TTC549 (cell line): ENCODE results near the gene IL17RB.

ENCODE experiments used
- FAIRE-seq: peaks from 2 replicates; lab custom pipeline; 2012; peaks lifted over from hg19 to GRCh38; lab: Jason Lieb, UNC

Gene IL17RB

GRCh38 chr3:53860196-53860595 is 13.8 kb downstream of the IL17RB start:
- no peak for FAIRE-seq

DNA sequence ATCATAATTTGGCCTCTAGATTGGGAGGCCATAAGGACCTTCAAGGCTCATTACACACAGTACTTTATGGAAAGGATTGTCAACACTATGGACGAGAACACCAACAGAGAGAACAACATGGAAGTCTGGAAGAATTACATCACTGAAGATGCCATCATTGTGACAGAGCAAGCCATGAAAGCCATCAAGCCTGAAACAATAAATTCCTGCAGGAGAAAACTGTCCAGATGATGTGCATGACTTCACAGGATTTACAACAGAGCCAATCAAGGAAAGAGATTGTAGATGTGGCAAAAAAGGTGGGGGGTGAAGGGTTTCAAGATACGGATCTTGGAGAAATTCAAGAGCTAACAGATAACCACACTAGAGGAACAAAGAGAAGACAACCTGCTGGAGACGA is 15.9 kb downstream of the IL17RB start:
- FAIRE-seq = no peak

DNA sequence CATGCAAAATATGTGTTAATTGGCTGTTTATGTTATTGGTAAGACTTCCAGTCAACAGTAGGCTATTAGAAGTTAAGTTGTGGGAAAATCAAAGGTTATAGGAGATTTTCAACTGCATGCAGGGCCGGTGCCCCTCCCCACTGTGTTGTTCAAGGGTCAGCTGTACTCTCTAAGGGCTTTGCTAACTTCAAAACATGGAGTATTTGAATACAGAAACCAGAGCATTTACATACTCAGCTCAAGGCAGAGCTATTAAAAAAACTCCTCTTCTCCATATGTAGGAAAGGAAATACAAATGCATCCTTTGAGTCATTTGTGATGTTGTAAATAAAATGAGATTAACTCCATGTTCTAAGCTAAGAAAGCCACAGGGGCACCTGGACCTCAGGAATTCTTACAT is 16.8 kb downstream of the IL17RB start:
- FAIRE-seq = no peak

DNA sequence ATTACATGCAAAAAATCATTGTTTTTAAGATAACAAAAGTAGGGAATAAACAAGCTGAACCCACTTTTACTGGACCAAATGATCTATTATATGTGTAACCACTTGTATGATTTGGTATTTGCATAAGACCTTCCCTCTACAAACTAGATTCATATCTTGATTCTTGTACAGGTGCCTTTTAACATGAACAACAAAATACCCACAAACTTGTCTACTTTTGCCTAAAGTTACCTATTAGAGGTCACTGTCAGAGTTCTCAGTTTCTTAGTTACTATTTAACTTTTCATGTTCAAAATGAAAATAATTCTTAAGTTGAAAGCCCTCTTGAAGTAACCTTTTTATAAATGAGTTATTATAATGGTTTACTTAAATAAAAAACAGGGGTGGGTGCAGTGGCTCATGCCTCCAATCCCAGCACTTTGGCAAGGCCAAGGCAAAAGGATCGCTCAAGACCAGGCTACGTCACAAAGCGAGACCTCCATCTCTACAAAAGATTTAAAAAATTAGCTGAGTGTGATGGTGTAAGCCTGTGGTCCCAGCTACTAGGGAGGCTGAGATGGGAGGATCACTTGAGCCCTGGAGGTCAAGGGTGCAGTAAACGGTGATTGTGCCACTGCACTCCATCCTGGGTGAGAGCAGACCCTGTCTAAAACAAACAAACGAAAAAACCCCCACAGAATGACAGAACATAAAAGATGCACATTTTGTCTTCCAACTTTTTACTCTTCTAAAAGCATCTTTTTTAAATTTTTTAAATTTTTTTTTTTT is 19.5 kb downstream of the IL17RB start:
- no peak for FAIRE-seq

DNA sequence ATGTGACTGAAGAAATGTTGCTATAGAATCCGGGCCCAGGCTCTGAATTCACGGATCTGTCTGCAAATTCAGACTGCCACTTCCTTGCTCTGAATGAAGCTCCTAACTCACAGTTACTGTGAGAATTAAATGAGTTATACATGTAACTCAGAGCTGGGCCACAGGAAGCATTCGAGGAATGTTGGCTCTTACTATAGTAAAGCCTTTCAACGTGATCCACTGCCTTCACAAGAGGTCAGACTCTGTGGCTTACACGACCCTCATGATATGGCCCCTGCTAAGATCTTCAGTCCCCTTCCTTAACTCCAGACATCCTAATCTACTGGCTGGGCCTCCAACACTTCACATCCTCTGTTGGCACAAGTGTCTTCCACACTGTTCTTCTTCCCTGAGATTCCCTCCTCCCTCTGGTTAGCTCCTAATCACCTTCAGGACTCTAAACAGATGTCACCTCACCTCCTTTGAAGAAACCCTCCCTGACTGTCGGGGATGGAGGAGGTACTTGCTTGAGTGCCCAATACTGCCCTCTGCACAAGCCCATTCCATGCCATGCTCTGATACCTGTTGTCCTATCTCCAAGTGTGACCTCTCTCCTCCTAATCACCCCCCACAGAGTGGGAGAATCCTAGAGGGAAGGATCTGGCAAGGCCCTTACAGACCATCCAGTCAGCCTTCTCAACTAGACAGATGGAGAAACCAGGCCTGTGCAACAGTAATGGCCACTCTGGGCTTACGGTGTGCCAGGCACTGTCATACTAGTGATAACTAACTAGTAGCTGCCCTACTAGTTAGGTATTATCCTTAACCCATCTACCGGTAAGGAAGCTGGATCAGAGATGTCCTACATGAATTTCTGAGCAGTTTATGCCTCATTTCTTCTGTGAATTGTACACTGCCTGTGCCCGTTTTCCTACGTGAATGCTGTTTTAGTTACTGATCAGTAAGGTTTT is 34.3 kb downstream of the IL17RB start:
- FAIRE-seq = no peak

DNA sequence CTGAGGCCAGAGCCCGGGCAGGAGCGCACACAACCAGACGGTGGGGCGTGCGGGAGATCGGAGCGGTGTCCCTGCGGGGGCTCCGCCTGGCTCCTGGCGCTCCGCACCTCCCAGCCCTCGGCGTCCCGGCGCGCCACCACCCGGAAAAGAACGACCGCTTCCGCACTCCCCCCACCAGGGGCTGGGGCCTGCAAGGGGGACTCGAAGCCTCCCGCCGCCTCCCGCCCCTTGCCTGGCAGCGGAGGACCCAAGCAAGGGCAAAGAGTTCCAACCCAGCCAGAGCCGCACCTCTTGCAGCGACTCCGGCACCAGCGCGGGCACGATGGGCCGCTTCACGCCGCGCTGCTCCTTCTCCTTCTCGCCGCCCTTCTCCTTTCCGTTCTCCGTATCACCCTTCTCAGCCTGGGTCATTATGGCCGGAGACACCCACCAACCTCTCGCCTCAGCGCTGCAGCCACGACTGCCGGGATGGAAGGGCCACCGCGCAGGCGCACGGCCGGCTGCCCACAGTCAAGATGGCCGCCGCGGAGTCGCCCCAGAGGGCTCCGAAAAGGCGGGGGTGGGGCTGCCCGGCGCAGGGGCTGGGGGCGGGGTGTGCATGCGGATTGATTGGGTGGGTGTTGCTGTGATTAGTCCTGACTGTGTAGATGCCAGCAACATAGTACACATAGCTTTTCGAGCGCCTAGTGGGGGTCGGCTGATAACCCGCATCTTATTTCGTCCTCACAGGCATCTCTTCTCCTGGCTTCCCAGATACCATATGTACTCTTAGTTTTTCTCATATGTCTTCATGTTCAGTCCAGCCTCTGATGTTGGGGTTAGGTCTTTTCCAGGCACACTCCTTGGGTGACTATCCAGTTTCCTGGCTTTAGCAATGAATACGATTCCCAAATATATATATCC is 35.6 kb downstream of the IL17RB start, which contains the start of gene ACTR8:
TSS of gene ACTR8 (minus strand) at position 462 of the 903 bp plus-strand sequence. CDS start at position 411, 51 bp downstream.
- FAIRE-seq = no peak

DNA sequence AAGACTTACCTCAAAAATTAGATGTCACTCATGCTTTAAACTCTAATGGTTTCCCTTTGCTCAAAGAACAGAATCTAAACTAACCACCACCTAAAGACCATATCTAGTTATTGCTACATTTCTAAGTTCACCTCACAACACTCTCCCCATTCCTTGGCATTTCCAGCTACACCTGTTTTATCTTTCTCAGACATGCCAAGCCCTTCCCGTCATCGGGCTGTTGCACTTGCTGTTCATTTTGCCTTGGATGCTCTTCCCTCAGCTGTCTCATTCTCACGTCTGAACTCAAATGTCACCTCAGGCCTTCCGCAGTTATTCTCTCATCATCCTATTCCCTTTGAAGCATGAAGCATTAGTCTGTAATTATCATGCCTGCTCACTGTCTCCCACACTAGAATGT is 36.6 kb downstream of the IL17RB start:
- no peak for FAIRE-seq

DNA sequence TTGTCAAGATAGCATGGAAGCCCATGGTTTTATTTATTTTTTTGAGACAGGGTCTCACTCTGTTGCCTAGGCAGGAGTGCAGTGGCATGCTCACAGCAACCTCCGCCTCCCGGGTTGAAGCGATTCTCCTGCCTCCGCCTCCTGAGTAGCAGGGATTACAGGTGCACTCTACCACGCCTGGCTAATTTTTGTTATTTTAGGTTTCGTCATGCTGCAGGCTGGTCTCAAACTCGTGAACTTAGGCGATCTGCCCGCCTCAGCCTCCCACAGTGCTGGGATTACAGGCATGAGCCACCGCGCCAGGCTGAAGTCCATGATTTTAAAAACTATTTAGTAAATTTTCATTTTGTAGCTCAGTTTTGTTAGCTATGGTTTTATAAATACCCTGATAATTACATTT is 38.3 kb downstream of the IL17RB start:
- FAIRE-seq = no peak

- no peak for FAIRE-seq
Observed at GRCh38 chr3:53885239-53885638, 38.9 kb downstream of the IL17RB start.

DNA sequence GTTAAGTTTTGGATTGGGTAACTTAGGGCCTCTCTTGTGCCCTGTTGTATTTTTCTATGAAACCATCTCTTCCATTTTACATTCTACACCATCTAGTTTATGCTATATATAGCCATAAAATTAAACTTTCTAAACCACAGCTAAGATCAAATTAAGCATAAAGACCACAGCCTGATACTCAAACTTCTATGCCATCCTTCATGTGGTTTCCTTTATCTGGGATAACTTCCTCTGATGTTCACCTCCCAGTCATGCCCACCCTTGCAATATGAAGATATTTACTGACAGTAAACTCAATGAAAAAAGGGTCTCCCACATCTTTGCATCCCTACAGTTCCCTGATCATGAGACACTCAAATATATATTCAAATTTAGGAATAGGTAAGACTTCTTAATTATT is 41.1 kb downstream of the IL17RB start:
- no peak for FAIRE-seq

GRCh38 chr3:53888232-53888631 is 41.9 kb downstream of the IL17RB start:
- no peak for FAIRE-seq

GRCh38 chr3:53890726-53891475 is 44.5 kb downstream of the IL17RB start:
- FAIRE-seq = no peak

DNA sequence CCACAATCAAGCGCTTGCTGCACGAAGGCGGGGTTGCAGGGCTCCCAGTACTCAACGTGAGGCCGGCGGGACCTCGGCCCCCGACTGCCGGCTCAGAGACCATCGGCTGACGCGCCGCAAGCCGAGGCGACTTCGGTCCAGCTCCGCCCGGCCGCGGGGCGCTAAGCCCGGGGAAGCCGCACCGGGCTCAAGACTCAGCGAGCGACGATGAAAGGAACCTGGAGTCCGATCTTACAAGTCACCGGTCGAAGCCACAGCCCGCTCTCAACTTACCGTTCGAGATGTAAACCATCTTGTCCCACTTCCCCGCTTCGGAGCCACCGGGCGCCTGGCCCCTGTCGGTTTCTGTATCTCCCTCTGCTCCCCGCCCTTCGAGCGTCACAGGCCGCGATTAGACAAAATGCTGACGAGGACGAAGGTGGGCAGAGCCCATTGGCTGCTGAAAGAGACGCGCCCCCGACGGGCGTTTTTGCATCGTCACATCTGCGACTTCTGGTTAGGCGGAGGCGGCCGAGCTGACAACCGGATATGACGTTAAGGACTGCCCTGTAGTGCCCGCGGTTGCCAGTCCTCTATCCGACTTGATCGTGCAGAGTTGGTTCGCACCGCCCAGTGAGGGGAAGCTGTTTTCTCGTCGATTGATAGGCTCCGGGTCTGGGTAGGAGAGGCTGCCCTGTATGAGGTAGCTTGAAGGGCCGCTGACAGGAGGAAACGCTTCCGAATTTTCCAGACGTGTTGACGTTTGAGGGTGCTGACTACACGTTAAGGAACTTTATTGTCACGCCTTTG is 45.3 kb downstream of the IL17RB start, which contains the start of gene SELENOK:
TSS of gene SELENOK (minus strand) at position 363 of the 789 bp plus-strand sequence.
- FAIRE-seq = peak; percentile 98

DNA sequence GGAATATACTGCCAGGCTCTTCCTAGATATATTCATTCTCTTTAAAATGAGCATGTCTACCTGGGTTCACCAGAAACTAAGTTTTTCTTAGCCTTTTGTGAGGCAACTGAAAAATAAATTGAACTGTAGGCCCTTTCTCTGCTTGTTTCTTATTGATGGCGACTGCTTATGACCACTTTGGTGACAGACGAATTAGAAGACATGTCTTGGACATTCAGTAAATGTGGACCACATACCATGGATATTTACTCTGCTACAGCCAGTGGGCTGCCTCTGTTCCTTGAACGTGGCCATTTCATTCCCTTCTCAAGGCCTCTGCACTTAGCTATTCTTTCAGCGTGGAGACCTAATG is 45.9 kb downstream of the IL17RB start:
- no peak for FAIRE-seq

DNA sequence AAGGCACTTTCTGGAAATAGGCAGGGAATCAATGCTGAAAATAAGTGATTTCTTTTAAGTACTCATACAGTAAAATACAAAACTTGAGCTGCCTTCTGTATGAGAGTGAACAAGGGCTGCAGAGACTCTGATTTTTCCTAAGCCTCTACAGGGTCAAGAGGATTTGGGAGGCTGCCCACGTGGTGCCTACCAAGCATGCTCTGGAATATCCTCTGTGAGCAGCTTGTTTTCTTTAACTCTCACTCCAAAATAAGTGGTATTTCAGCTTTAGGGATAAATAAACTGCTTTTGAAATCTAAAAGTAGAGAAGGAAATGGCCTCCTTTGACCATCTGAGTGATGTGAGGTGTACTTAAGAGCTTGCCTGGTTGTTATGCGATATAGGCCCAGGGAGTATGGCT is 53.4 kb downstream of the IL17RB start:
- FAIRE-seq = no peak

DNA sequence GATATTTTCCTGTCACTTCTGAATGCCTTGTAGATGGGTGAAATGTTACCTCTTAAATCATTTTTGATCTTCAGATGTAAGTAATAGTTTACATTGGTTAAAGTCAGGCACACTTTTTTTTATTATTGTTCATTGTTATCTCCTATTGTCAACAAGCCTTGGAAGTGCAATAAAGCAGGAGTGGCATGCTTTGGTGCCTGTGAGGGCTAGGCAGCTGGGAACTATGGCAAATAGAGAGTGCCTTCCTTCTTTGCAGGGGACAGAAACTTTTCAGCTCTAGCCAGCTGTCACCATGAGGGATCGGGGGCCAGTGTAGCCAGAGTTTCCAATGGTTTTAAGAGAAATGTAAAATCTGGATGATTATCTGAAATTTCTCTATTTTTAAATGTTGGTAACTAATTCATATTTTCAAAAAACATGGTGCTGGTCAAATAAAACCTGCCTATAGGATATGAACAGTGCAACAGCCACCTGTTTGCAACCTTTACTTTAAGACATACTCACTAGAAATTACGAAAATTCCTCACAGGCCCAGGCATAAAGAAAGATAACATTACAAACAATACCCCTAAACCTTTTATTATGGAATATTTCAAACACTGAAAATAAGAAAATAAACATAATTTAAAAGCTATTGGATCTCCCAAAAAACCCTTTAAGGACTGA is 54.4 kb downstream of the IL17RB start:
- no peak for FAIRE-seq

DNA sequence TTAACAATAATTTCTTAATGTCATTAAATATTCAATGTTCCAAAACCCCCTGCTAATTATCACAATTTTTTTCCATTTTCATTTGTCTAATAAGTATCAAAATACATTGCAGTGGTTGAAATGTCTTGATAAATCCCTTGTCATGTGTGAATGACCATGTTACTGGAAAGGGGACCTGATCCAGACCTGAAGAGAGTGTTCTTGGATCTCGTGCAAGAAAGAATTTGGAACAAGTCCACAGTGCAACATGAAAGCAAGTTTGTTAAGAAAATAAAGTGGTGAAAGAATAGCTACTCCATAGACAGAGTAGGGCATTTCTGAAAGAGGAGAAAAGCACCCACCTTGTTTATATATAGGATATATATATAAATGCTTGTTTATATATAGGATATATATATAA is 55.7 kb downstream of the IL17RB start:
- FAIRE-seq = no peak

DNA sequence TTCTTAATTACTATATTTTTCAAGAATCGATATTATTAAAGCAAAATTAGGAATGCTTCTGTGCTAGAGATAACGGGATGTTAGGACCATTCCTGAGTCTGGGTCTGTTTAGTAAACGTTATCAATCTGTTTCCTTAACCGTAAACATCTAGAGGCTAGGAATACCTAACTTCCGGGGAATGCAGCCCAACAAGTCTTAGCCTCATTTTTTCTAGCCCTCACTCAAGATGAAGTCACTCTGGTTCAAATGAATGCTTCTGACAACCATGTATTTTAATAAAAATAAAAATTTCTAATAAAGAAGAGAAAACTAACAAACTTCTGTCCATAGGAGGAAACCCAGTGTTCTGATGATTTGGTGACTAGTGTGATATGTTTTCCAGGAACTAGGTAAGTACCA is 56.3 kb downstream of the IL17RB start:
- FAIRE-seq = no peak

DNA sequence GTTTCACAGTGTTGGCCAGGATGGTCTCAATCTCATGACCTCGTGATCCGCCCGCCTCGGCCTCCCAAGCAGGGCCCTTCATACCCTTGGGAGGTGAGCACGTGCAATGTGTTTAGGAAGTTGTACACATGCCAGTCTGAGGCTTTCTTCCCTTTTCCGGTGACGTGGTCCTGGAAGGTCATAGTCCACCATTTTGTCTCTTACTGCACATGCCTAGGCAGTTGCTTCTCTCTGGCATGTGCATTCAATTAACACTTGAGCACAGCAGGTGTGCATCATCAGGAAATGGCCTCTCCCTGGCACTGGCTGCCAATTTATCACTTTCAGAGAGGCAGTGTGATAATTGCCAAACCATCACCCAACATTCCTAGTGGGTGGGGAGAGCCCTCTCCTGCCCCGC is 67.0 kb downstream of the IL17RB start:
- FAIRE-seq = no peak
